Activated CD8-positive, alpha-beta memory T cell treated with anti-CD3 and anti-CD28 coated beads, Interleukin-2, amount 50 U/mL, for 1 hour (primary cell): ENCODE measurements around the gene AZU1.
"Not testable (repeated sequence)": the region's sequence is repeated elsewhere in the genome, so short reads cannot be mapped to it uniquely, and the experiment has no call there.

Experiments used
- DNase-seq: peaks from one replicate; pipeline ENCODE4 v3.0.0-alpha.2; 2020; ENCODE audit errors: extremely low read depth

Gene AZU1

GRCh38 chr19:872266-872951, 44.8 kb downstream of the AZU1 start:
- peak; percentile 66 for DNase-seq

GRCh38 chr19:873084-873483, 45.4 kb downstream of the AZU1 start:
- DNase-seq = peak; percentile 49

- DNase-seq = no peak
Measured at GRCh38 chr19:873561-874041, 46.0 kb downstream of the AZU1 start.

DNA sequence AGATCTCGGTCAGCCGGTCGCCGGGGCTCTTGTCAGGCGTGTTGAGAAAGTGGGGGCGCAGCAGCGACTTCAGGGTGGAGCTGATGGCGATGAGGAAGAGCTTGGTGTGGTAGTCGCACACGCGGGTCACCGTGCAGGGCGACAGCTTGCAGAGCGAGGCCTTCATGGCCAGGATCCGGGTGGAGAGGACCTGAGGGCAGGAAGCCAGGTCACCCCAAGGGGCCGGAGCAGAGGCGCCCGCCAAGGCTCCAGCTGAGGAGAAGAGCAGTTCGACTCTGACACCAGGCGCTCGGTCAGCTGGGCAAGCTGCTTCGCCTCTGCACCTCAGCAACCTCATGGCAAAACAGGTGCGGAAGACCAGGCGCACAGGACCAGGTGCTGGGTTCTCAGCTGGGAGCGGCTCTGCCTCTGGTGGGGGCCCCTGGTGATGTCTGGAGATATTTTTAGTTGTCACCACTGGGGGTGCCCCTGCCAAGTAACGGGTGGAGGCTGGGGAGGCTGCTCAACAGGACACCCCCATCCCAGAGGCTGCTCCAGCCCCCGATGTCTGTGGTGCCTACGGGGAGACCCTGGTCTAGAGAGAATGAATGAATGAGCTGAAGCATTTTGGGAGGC, 47.7 kb downstream of the AZU1 start:
- DNase-seq = no peak

DNA sequence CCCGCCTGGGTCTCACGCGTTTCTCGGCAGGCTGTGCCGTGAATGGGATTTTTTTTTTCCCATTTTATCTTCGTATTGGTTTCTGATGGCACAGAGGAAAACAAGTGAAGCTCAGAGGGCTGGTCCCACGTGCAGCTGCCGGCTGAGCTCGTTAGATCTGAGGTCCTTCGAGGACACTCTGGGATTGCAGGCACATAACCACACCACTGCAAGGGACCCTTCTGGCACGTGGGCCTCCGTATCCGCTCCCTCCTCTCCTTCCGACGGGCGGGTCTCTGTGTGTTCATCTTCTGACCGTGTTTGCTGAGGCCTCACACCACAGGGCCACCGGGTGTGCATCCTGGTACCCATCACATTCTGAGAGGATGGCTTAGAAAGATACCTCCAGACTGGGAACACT, 48.5 kb downstream of the AZU1 start:
- no peak for DNase-seq

GRCh38 chr19:876780-877314, 49.2 kb downstream of the AZU1 start:
- no peak for DNase-seq

DNA sequence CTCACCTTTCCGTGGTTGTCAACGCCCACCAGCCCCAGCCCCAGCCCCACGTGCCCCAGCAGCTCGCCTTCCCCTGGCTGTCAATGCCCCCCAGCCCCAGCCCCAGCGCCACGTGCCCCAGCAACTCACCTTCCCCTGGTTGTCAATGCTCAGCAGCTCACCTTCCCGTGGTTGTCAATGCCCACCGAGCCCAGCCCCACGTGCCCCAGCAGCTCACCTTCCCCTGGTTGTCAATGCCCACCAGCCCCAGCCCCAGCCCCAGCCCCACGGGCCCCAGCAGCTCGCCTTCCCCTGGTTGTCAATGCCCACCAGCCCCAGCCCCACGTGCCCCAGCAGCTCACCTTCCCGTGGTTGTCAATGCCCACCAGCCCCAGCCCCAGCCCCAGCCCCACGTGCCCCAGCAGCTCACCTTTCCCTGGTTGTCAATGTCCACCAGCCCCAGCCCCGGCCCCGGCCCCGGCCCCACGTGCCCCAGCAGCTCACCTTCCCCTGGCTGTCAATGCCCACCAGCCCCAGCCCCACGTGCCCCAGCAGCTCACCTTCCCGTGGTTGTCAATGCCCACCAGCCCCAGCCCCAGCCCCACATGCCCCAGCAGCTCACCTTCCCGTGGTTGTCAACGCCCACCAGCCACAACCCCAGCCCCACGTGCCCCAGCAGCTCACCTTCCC, 50.5 kb downstream of the AZU1 start:
- not testable (repeated sequence) for DNase-seq

DNA sequence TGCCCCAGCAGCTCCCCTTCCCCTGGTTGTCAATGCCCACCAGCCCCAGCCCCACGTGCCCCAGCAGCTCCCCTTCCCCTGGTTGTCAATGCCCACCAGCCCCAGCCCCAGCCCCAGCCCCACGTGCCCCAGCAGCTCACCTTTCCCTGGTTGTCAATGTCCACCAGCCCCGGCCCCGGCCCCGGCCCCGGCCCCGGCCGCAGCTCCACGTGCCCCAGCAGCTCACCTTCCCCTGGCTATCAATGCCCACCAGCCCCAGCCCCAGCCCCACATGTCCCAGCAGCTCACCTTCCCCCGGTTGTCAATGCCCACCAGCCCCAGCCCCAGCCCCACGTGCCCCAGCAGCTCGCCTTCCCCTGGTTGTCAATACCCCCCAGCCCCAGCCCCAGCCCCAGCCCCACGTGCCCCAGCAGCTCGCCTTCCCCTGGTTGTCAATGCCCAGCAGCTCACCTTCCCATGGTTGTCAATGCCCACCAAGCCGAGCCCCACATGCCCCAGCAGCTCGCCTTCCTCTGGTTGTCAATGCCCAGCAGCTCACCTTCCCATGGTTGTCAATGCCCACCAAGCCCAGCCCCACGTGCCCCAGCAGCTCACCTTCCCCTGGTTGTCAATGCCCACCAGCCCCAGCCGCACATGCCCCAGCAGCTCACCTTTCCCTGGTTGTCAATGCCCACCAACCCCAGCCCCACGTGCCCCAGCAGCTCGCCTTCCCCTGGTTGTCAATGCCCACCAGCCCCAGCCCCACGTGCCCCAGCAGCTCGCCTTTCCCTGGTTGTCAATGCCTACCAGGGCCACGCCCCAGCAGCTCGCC, 51.3 kb downstream of the AZU1 start:
- DNase-seq = not testable (repeated sequence)

GRCh38 chr19:879711-880438, 52.2 kb downstream of the AZU1 start:
- no peak for DNase-seq
